HG03064 (cell line): ENCODE measurements around the gene THPO.
"Not testable (repeated sequence)": the region's sequence is repeated elsewhere in the genome, so short reads cannot be mapped to it uniquely, and the experiment has no call there.

Experiments used
- ATAC-seq: cut with Tn5 transposase; IDR thresholded peaks from one replicate; pipeline ENCODE4 v1.9.1; 2021; ENCODE audit warnings: low read depth; ENCODE audit not compliant: unreplicated experiment

The THPO gene

GRCh38 chr3:184352149-184352785 lies 25.7 kb downstream of the THPO start:
- ATAC-seq, result no peak

GRCh38 chr3:184351511-184352148 lies 26.4 kb downstream of the THPO start:
- ATAC-seq, result no peak

- ATAC-seq, result no peak
Measured at GRCh38 chr3:184350618-184351017, 27.4 kb downstream of the THPO start.

GRCh38 chr3:184349563-184350470 lies 28.2 kb downstream of the THPO start:
- ATAC-seq, result no peak

GRCh38 chr3:184348057-184348382 lies 30.0 kb downstream of the THPO start:
- no peak for ATAC-seq

- no peak for ATAC-seq
Measured at GRCh38 chr3:184347321-184348056, 30.5 kb downstream of the THPO start.

GRCh38 chr3:184346480-184347190 lies 31.4 kb downstream of the THPO start:
- no peak for ATAC-seq

- ATAC-seq, result no peak
Measured at GRCh38 chr3:184345317-184346144, 32.5 kb downstream of the THPO start.

GRCh38 chr3:184344579-184345316 lies 33.3 kb downstream of the THPO start:
- ATAC-seq, result no peak

GRCh38 chr3:184343200-184343876 lies 34.7 kb downstream of the THPO start:
- ATAC-seq, result no peak

GRCh38 chr3:184341925-184342324 lies 36.1 kb downstream of the THPO start:
- no peak for ATAC-seq

- not testable (repeated sequence) for ATAC-seq
Measured at GRCh38 chr3:184339451-184340135, 38.4 kb downstream of the THPO start.

GRCh38 chr3:184339001-184339400 lies 39.0 kb downstream of the THPO start:
- ATAC-seq, result no peak

GRCh38 chr3:184338511-184338945 lies 39.5 kb downstream of the THPO start:
- ATAC-seq, result no peak

GRCh38 chr3:184337981-184338380 lies 40.0 kb downstream of the THPO start:
- ATAC-seq, result no peak

GRCh38 chr3:184337399-184337714 lies 40.6 kb downstream of the THPO start, which contains the start of gene FAM131A:
Gene FAM131A, plus strand, starts transcription at chr3:184337600. Its CDS starts 31 bp downstream, at chr3:184337631.
- ATAC-seq, result no peak

GRCh38 chr3:184336547-184337398 lies 41.2 kb downstream of the THPO start:
- ATAC-seq, result no peak
